Activated T-cell treated with anti-CD3 and anti-CD28 coated beads, Interleukin-2, amount 50 U/mL, for 24 hours (primary cell): ENCODE results near the gene SPTBN5.

Experiments used
- DNase-seq: peaks from one replicate; pipeline ENCODE4 v3.0.0-alpha.2; 2020
- H3K27ac Mint-ChIP-seq: 2 replicates; pipeline ENCODE4 v1.8.0; 2020; ENCODE audit warnings: mild to moderate bottlenecking, mixed read lengths
- H3K27me3 Mint-ChIP-seq: 2 replicates; pipeline ENCODE4 v1.8.0; 2020; ENCODE audit warnings: mixed read lengths
- H3K36me3 Mint-ChIP-seq: 2 replicates; pipeline ENCODE4 v1.8.0; 2020; ENCODE audit warnings: low read depth, mixed read lengths
- H3K4me1 Mint-ChIP-seq: 2 replicates; pipeline ENCODE4 v1.8.0; 2020; ENCODE audit warnings: low read depth, mixed read lengths
- H3K4me3 Mint-ChIP-seq: 2 replicates; pipeline ENCODE4 v1.8.0; 2020; ENCODE audit warnings: mild to moderate bottlenecking, moderate library complexity, mixed read lengths
- H3K9me3 Mint-ChIP-seq: 2 replicates; pipeline ENCODE4 v1.8.0; 2020; ENCODE audit warnings: mixed read lengths

SPTBN5 gene

DNA sequence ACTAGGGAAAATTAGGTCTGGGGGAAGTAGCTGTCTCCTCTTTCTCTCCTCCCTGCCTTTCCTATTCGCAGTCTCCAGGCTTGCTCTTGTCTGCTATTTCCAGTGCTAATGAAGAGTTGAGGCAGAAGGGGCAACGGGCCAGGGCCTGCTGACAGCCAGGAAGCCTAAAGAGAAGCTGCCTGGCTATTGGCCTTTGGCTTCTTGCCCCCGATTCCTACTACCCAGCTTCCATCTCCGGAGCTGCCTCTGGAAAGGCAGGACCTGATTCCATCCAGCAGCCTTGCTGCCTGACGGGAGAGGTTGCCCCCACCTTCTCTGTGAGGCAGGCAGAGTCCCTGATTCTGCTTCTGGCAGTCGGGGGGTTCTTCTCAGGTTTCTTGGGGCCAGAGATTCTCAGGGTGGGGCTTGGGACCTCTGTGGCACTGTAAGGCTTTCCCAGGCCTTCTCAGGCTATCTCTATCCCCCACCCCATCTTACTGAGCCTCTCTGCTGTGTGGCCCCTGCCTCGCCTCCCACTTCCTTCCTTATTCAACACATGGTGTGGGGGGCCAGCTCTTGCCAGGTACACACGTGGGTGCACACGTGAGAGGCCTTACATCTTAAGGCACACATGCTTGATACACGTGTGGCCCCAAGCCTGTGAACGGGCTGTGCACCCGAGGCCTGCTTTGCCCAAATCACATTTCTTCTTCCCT lies 84.2 kb downstream of the SPTBN5 start:
- Mint-ChIP-seq H3K36me3 (peaks cover 25% of the 10 kb centered on the region), H3K4me3 (no peak overlapping the region), H3K4me1 (peaks cover 21% of the 10 kb centered on the region), H3K9me3 (no peaks in the 10 kb centered on the region), H3K27me3 (no peaks in the 10 kb centered on the region), H3K27ac (no peak overlapping the region)
- DNase-seq = no peak

DNA sequence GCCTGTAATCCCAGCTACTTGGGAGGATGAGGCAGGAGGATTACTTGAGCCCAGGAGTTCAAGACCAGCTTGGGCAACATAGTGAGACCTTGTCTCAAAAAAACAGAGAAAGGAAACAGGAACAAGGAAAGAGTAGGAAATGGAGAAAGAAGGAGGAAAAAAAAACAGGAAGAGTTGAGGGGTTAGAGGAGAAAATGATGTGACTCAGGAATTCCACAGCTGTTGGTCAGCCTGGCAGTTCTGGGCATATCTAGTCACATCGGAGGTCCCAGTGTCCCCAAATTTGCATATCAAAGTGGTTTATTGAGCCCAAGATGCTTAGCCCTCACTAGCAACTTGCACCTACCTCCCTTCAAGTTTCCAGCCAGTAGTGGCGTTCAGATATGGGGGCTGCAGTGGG lies 84.7 kb downstream of the SPTBN5 start:
- DNase-seq = no peak
- no peaks in the 10 kb centered on the region for H3K9me3 Mint-ChIP-seq
- H3K36me3 Mint-ChIP-seq = peaks cover 23% of the 10 kb centered on the region
- H3K27ac Mint-ChIP-seq = peak overlapping the region; percentile 57
- H3K4me1 Mint-ChIP-seq = peaks cover 24% of the 10 kb centered on the region
- H3K4me3 Mint-ChIP-seq = no peak overlapping the region
- no peaks in the 10 kb centered on the region for H3K27me3 Mint-ChIP-seq

DNA sequence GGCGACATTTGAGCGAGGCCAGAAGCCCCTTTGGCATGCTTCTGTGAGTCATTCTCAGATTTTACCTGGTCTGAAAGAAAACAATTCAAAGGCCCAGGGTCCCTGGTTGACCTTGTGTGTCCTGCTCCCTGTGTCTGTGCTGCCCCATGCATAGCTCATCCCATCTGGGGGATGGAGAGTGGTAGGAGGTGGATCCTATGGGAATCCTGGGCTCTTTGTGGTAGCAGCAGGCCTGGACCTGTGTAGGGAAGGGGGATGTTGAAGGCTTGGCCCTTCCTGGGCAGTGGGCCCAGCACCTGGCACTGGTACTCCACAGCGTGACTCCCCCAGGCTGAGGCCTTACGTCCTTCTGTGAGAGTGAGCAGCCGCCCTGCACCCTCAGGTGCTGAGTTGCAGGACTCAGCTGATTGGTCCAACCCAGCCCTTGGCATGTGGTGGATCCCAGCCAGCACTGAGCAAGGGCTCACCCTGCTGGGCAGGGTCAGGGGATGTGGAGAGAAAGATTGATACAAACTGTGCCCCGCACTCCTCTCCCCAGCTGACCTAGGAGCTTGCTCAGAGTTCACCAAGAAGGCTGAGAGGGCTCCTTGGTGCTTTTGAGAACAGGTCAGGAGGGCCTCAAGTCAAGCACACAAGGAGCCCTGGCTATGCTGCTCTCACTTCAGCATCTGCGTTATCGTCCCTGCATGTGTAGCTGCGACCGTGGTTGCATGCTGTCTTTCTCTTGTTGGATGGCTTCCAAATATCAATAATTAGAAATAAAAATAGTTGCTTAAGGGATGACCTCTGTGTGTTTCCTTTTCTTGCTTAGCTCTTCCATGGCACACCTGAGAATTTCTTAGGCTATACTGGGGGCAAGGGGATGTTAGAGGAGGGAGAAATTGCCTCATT lies 87.3 kb downstream of the SPTBN5 start:
- no peak for DNase-seq
- H3K27me3 Mint-ChIP-seq = no peaks in the 10 kb centered on the region
- H3K4me3 Mint-ChIP-seq = no peak overlapping the region
- no peaks in the 10 kb centered on the region for H3K9me3 Mint-ChIP-seq
- peaks cover 3% of the 10 kb centered on the region for H3K36me3 Mint-ChIP-seq
- H3K4me1 Mint-ChIP-seq = peaks cover 22% of the 10 kb centered on the region
- H3K27ac Mint-ChIP-seq = no peak overlapping the region

DNA sequence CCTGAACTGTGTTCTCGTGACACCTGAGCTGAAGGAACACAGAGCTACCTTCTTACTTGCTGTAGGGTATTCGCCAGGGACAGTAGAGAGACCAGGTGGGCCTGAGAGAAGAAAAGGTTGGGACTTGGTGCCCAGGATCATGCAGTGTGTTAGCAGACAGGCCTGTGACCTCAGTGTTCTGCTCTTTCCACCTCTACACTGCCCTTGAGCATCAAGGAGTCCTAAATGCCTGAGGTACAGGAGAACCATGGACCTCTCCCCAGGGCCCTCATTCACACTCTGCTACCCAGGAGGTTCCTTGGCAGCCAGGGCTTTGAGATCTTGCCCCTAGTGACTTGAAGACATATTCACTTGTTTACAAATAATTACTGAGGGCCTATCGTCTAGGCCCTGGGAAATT lies 88.1 kb downstream of the SPTBN5 start:
- H3K9me3 Mint-ChIP-seq = no peaks in the 10 kb centered on the region
- H3K36me3 Mint-ChIP-seq = peaks cover 9% of the 10 kb centered on the region
- peak overlapping the region; percentile 61 for H3K27ac Mint-ChIP-seq
- no peak overlapping the region for H3K4me3 Mint-ChIP-seq
- H3K4me1 Mint-ChIP-seq = peaks cover 14% of the 10 kb centered on the region
- no peak for DNase-seq
- H3K27me3 Mint-ChIP-seq = no peaks in the 10 kb centered on the region

DNA sequence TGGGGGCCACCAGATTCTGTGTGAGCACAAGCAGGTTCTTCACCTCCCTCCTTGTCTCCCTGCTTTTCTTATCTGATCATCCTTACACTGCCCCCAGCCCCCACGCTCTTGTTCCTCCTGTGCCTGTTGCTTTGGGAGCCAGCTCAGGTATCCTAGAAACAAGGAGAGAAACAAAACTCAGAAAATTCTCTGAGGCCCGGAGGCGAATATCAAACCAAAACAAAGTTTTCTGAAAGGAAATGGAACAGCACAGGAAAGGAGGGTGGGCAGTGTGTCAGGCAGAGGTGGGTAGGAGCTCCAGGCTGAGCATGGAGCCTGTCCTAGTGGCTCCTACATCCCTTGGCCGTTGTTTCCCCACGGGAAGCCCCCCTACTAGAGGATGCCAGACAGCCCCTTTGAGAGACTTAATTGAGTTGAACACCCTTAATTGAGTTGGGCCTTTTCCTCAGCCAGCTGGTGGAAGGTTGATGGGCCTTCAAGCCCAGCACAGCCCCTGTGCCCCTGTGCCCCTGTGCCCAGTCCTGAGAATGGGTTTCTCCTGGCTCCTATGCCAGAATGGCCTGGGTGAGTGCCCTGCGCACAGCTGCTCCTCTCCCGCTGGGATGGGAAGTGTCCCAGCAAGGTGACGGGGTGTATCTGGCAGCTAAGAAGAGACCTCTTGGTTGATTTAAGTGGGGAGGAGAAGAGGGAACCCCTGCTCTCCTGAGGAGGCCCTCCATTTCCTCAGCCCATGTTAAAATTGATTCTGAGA lies 88.8 kb downstream of the SPTBN5 start:
- no peak overlapping the region for H3K4me3 Mint-ChIP-seq
- no peaks in the 10 kb centered on the region for H3K9me3 Mint-ChIP-seq
- peak overlapping the region; percentile 61 for H3K27ac Mint-ChIP-seq
- DNase-seq = no peak
- no peaks in the 10 kb centered on the region for H3K27me3 Mint-ChIP-seq
- H3K4me1 Mint-ChIP-seq = peaks cover 13% of the 10 kb centered on the region
- peaks cover 16% of the 10 kb centered on the region for H3K36me3 Mint-ChIP-seq

DNA sequence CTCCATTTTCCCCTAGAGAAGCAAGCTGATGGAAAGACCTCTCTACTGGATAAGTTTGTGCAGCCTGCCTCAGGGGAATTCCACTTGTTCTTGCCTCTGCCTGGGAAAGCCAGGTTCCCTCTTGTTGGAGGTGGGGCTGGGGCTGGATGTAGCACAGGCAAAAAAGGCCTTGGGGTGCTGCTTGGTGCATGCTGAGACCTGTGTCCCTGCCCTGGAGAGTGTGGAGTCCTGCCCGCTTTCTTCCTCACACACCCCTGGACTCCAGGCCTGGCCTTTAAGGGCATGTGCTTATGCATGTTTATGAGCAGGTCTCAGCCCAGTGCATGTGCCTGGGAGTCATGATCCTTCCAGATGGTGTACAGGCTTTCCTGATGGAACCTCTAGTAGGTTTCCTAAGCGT lies 89.5 kb downstream of the SPTBN5 start:
- H3K9me3 Mint-ChIP-seq = no peaks in the 10 kb centered on the region
- peaks cover 7% of the 10 kb centered on the region for H3K4me1 Mint-ChIP-seq
- no peak overlapping the region for H3K4me3 Mint-ChIP-seq
- no peak for DNase-seq
- peaks cover 23% of the 10 kb centered on the region for H3K36me3 Mint-ChIP-seq
- H3K27ac Mint-ChIP-seq = peak overlapping the region; percentile 5
- H3K27me3 Mint-ChIP-seq = no peaks in the 10 kb centered on the region

DNA sequence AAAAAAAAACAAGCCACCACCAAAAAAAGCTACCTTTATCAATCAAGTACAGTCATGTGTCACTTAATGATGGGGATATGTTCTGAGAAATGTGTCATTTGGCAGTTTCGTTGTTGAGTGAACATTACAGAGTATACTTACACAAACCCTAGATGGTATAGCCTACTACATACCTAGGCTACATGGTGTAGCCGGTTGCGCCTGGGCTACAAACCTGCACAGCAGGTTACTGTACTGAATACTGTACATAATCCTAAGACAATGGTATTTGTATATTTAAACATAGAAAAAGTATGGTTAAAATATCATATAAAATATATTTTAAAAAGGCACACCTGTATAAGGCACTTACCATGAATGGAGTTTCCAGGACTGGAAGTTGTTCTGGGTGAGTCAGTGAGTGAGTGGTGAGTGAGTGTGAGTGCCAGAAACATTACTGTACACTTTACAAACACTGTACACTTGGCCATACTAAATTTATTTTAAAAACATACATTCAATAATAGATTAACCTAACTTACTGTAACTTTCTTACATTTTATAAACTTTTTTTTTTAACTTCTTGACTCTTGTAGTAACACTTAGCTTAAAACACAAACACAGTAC lies 91.9 kb downstream of the SPTBN5 start:
- Mint-ChIP-seq H3K27me3 (no peaks in the 10 kb centered on the region), H3K4me1 (peaks cover 10% of the 10 kb centered on the region), H3K4me3 (no peak overlapping the region), H3K9me3 (no peaks in the 10 kb centered on the region), H3K27ac (no peak overlapping the region), H3K36me3 (peaks cover 23% of the 10 kb centered on the region)
- no peak for DNase-seq

DNA sequence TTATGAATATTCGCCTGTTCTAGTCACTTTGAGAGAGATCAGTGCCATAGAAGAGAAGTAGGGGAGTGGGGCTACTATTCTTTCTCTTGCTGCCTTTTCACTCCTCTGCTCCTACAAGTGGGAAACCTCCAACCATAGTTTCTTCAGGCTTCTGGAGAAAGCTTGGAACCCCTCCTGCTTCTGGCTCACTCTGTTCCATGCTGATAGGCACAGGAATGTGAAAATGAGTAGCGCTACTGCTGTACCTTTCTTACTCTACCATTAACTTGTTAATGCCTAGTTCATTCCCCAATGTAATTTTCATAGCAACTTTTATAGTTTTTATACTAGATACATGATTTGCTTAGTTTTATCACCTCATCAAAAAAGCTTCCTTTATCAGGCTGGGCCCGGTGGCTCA lies 92.7 kb downstream of the SPTBN5 start:
- Mint-ChIP-seq H3K4me1 (peaks cover 11% of the 10 kb centered on the region), H3K9me3 (no peaks in the 10 kb centered on the region), H3K4me3 (no peak overlapping the region), H3K36me3 (peaks cover 23% of the 10 kb centered on the region), H3K27ac (no peak overlapping the region), H3K27me3 (no peaks in the 10 kb centered on the region)
- DNase-seq = no peak

DNA sequence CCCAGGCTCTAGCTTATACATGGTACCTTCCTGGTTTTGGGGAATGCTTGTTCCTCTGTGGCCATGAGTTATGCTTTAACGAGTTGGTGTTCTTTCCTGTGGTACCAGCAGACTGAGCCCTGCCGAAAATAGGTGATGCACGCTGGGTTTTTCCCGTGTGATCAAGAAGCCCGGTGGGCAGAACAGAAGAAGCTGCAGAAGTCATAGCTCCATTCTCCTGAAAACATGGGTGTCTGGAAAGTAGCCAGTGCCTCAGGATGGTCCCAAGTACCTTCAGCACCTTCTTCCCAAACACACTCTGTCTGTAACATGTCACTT lies 94.4 kb downstream of the SPTBN5 start:
- H3K36me3 Mint-ChIP-seq = peaks cover 21% of the 10 kb centered on the region
- H3K4me1 Mint-ChIP-seq = peaks cover 16% of the 10 kb centered on the region
- H3K9me3 Mint-ChIP-seq = no peaks in the 10 kb centered on the region
- no peak for DNase-seq
- no peak overlapping the region for H3K27ac Mint-ChIP-seq
- no peak overlapping the region for H3K4me3 Mint-ChIP-seq
- H3K27me3 Mint-ChIP-seq = no peaks in the 10 kb centered on the region

DNA sequence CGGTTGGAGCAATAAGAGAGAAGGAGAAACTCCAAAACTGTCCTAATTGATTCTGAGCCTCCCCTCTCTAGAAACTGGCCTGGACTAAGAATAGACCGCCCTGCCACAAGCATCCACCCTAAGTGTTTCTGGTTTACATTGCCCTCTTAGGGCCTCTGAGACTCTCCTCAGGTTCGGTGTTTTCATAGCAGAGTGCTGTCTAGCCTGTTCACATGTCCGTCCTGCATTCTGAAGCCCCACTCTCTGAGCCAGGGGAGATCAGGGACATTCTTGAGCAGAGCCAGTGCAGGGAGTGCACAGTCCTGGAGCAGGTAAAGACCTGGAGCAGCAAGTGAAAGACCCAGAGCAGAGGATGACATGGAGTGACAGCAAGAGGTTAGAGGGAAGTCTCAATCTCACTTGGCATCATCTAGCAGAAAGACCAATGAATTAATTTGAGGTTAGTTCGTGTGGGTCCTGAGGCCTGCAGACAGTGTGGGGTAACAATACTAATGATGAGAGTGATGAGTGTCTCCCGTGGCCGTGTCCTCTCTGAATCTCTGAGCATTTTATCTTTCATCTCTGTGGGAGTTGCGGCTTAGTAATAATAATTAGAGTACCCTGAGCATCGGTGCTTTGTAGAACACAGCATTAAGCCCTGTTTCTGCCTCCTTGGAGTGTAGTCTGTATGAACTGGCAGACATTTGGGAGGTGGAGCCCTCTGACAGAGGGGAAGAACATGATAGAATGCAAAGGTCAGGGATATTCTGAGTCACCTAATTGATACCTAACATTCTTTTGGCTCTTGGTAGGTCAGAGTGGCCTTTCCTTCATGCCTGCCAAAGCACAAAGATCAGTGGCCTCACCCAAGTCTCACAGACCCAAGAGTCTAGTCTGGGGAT lies 95.0 kb downstream of the SPTBN5 start:
- Mint-ChIP-seq H3K27ac (peak overlapping the region; percentile 24), H3K36me3 (peaks cover 21% of the 10 kb centered on the region)

More for the DNA sequence above, 95.0 kb downstream of the SPTBN5 start:
- peaks cover 17% of the 10 kb centered on the region for H3K4me1 Mint-ChIP-seq
- no peak overlapping the region for H3K4me3 Mint-ChIP-seq
- H3K9me3 Mint-ChIP-seq = no peaks in the 10 kb centered on the region
- H3K27me3 Mint-ChIP-seq = no peaks in the 10 kb centered on the region
- DNase-seq = no peak
